ENCODE data around the gene PLCH2.

The PLCH2 gene

DNA sequence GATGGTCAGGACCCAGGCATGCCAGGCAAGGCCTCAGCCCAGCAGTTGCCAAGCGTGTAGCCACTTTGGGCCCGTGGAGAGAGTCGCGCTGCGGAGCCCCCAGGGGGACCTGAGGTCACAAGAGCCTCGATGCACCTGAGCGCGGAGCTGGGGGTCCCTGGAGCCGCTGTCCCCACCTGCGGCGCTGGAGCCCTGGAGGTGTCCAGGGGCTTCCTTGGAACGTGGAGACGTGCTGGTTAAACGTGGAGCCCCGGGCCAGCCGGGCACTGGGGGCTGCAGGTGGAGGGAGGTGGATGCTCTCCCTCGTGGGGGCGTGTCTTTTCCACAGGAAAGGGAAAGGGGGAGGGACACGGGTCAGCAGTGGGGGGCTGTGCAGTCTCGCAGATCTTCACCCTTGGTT lies 3.1 kb downstream of the PLCH2 start:
- no peaks in the 10 kb centered on the region for H3K36me3 ChIP-seq (ENCODE audit: control insufficient read depth, insufficient read depth, low read length)
- no peak overlapping the region for H3K4me3 ChIP-seq (replicated peaks; ENCODE audit: low read depth, low read length)
- TF ChIP-seq, protein P1, sequence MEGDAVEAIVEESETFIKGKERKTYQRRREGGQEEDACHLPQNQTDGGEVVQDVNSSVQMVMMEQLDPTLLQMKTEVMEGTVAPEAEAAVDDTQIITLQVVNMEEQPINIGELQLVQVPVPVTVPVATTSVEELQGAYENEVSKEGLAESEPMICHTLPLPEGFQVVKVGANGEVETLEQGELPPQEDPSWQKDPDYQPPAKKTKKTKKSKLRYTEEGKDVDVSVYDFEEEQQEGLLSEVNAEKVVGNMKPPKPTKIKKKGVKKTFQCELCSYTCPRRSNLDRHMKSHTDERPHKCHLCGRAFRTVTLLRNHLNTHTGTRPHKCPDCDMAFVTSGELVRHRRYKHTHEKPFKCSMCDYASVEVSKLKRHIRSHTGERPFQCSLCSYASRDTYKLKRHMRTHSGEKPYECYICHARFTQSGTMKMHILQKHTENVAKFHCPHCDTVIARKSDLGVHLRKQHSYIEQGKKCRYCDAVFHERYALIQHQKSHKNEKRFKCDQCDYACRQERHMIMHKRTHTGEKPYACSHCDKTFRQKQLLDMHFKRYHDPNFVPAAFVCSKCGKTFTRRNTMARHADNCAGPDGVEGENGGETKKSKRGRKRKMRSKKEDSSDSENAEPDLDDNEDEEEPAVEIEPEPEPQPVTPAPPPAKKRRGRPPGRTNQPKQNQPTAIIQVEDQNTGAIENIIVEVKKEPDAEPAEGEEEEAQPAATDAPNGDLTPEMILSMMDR (IDR thresholded peaks at IDR 0.05; ENCODE audit: insufficient read depth, low read length, poor library complexity, severe bottlenecking): no peak
- no peak for DNase-seq (ENCODE audit: extremely low read depth, insufficient read length)
- no peaks in the 10 kb centered on the region; the same call in 1 of the 2 replicates for H3K27me3 ChIP-seq (replicated peaks; ENCODE audit: control insufficient read depth, insufficient read depth, low read length)

GRCh38 chr1:2479618-2480017 lies 3.5 kb downstream of the PLCH2 start:
- Histone ChIP-seq H3K27me3 (replicated peaks; ENCODE audit: control insufficient read depth, insufficient read depth, low read length) (no peaks in the 10 kb centered on the region), H3K4me3 (replicated peaks; ENCODE audit: low read depth, low read length) (no peak overlapping the region), H3K36me3 (ENCODE audit: control insufficient read depth, insufficient read depth, low read length) (no peaks in the 10 kb centered on the region)
- TF ChIP-seq, protein P1 (IDR thresholded peaks at IDR 0.05; ENCODE audit: insufficient read depth, low read length, poor library complexity, severe bottlenecking): no peak
- no peak for DNase-seq (ENCODE audit: extremely low read depth, insufficient read length)

GRCh38 chr1:2480236-2480985 lies 4.3 kb downstream of the PLCH2 start:
- no peak overlapping the region for H3K4me3 ChIP-seq (replicated peaks; ENCODE audit: low read depth, low read length)
- H3K27me3 ChIP-seq (replicated peaks; ENCODE audit: control insufficient read depth, insufficient read depth, low read length): no peaks in the 10 kb centered on the region
- no peak for DNase-seq (ENCODE audit: extremely low read depth, insufficient read length)
- TF ChIP-seq, protein P1 (IDR thresholded peaks at IDR 0.05; ENCODE audit: insufficient read depth, low read length, poor library complexity, severe bottlenecking): no peak
- no peaks in the 10 kb centered on the region for H3K36me3 ChIP-seq (ENCODE audit: control insufficient read depth, insufficient read depth, low read length)

DNA sequence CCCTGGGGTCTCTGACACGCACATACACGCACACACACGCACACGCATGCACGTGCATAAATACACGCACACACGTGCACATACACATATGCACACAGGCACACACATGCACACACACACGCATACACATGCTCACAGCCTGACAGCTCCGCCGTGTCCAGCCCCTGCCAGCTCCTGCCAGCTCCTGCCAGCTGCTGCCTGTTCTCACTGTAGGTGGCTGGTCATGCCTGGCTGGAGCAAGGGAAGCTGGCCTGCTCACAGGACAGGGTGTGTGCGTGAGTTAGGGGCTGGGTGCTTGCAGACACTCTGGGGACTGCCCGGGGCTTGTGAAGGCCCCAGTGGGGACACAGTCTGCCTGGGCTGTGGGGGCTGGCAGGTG lies 4.9 kb downstream of the PLCH2 start:
- Histone ChIP-seq H3K27me3 (replicated peaks; ENCODE audit: control insufficient read depth, insufficient read depth, low read length) (no peaks in the 10 kb centered on the region), H3K36me3 (ENCODE audit: control insufficient read depth, insufficient read depth, low read length) (no peaks in the 10 kb centered on the region), H3K4me3 (replicated peaks; ENCODE audit: low read depth, low read length) (no peak overlapping the region)
- TF ChIP-seq, protein P1 (IDR thresholded peaks at IDR 0.05; ENCODE audit: insufficient read depth, low read length, poor library complexity, severe bottlenecking): no peak
- no peak for DNase-seq (ENCODE audit: extremely low read depth, insufficient read length)

- TF ChIP-seq, protein P1 (IDR thresholded peaks at IDR 0.05; ENCODE audit: insufficient read depth, low read length, poor library complexity, severe bottlenecking): no peak
- Histone ChIP-seq H3K36me3 (ENCODE audit: control insufficient read depth, insufficient read depth, low read length) (no peaks in the 10 kb centered on the region), H3K27me3 (replicated peaks; ENCODE audit: control insufficient read depth, insufficient read depth, low read length) (no peaks in the 10 kb centered on the region), H3K4me3 (replicated peaks; ENCODE audit: low read depth, low read length) (no peak overlapping the region)
- no peak for DNase-seq (ENCODE audit: extremely low read depth, insufficient read length)
Observed at GRCh38 chr1:2481885-2482284, 5.8 kb downstream of the PLCH2 start.

DNA sequence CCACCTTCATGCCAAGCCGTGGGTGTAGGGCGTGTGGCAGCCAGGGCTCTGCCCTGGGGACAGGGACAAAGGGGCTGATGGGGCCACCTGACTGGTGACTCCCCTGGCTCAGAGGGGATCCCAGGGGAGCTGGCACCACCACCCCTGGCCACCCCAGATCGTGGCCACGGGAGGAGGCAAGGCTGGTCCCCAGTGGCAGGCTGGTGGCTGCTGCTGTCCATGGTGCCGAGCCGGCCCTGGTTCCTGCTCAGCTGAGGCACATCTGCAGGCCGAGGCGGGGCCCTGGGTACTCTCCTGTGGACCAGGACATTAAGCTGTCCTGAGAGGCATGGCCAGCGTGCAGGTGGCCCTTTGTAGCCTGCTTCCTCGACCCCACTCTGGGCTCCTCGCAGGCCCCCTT lies 6.5 kb downstream of the PLCH2 start:
- TF ChIP-seq, protein P1 (IDR thresholded peaks at IDR 0.05; ENCODE audit: insufficient read depth, low read length, poor library complexity, severe bottlenecking): no peak
- H3K4me3 ChIP-seq (replicated peaks; ENCODE audit: low read depth, low read length): no peak overlapping the region
- DNase-seq (ENCODE audit: extremely low read depth, insufficient read length): no peak
- no peaks in the 10 kb centered on the region for H3K27me3 ChIP-seq (replicated peaks; ENCODE audit: control insufficient read depth, insufficient read depth, low read length)
- no peaks in the 10 kb centered on the region for H3K36me3 ChIP-seq (ENCODE audit: control insufficient read depth, insufficient read depth, low read length)
